ENCODE measurements around the gene C19orf33. TPM values are rescaled to one million over a fixed set of nuclear protein-coding genes. Genes with fewer than 3 reads are reported as not detected.

The C19orf33 gene
- total and polyA plus RNA-seq, 5 donors: 0.57 to 4.3 (median 0.89) TPM; not detected in 2

DNA sequence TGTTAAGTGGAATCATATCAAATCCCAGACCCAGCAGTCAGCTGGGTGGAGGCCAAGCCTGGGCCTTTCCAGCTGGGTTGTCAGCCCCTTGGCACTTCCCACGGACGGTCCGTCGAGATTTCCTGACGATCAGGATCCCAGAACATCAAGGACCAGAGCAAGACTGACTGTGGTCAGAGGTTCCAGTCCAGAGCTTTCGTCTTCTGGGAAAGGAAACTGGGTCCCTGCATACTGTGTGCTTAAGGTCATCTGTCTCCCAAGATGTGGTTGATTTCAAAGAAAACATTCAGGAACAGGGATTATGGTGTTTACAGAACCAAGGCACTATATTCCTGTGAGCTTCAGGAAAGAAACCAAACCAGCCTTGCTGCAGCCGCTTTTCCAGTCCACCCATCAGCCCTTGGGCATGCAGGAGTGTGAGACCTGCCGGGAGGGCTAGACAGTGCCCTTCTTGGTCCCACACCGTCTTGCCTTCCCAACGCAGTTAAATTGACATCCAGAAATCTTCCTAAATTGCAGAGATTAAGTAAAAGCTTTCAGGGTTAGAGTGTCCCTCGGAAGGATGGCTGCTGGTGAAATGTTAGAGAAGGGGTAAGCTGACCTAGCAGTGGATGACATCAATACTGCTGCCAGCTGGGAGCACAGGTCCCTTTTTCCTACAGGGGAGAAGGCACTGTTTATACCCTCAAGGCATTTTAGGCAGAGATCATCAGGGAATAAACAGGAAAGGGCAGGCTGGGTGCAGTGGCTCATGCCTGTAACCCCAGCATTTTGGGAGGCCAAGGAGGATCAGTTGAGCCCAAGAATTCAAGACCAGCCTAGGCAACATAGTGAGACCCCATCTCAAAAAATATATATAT is 5.0 kb upstream of the C19orf33 start:
- H3K9me3 ChIP-seq (ENCODE audit: control insufficient read depth, low read length): no peaks in the 10 kb centered on the region
- DNase-seq (peak in 2 of 3 donors; percentile 63 to 73), ATAC-seq (peak in 1 of 2 donors; percentile 29)
- H3K27ac ChIP-seq (ENCODE audit: low read length): no peak overlapping the region
- intact Hi-C loops (cut with DNase I): no loop called here
- H3K4me3 ChIP-seq (ENCODE audit: low read length): no peak overlapping the region
- no peaks in the 10 kb centered on the region for H3K4me1 ChIP-seq (ENCODE audit: control insufficient read depth, insufficient read depth, low read length)
- 49% methylated on average over 11 of the region's 11 CpGs for WGBS
- no peaks in the 10 kb centered on the region for H3K27me3 ChIP-seq (ENCODE audit: control insufficient read depth, insufficient read depth)

GRCh38 chr19:38304352-38304865 is 358 bp downstream of the C19orf33 start:
- peak; percentile 3 to 20 for ATAC-seq
- Histone ChIP-seq H3K27ac (ENCODE audit: low read length) (no peak overlapping the region), H3K27me3 (ENCODE audit: control insufficient read depth, insufficient read depth) (no peaks in the 10 kb centered on the region), H3K4me1 (ENCODE audit: control insufficient read depth, insufficient read depth, low read length) (no peaks in the 10 kb centered on the region), H3K9me3 (ENCODE audit: control insufficient read depth, low read length) (no peaks in the 10 kb centered on the region), H3K4me3 (ENCODE audit: low read length) (no peak overlapping the region)
- 76% methylated on average over 27 of the region's 27 CpGs for WGBS
- intact Hi-C loops (cut with DNase I): no loop called here
- DNase-seq: peak in 1 of 3 donors; percentile 56

- WGBS: 64% methylated on average over 29 of the region's 29 CpGs
- DNase-seq: peak; percentile 50 to 83 (median 72)
- no peak overlapping the region for H3K27ac ChIP-seq (ENCODE audit: low read length)
- no peaks in the 10 kb centered on the region for H3K4me1 ChIP-seq (ENCODE audit: control insufficient read depth, insufficient read depth, low read length)
- no peaks in the 10 kb centered on the region for H3K27me3 ChIP-seq (ENCODE audit: control insufficient read depth, insufficient read depth)
- peak; percentile 74 to 86 for ATAC-seq
- no peak overlapping the region for H3K4me3 ChIP-seq (ENCODE audit: low read length)
- intact Hi-C loops (cut with DNase I): no loop called here
- H3K9me3 ChIP-seq (ENCODE audit: control insufficient read depth, low read length): no peaks in the 10 kb centered on the region
These were observed 897 bp downstream of the C19orf33 start for GRCh38 chr19:38304866-38305429.

DNA sequence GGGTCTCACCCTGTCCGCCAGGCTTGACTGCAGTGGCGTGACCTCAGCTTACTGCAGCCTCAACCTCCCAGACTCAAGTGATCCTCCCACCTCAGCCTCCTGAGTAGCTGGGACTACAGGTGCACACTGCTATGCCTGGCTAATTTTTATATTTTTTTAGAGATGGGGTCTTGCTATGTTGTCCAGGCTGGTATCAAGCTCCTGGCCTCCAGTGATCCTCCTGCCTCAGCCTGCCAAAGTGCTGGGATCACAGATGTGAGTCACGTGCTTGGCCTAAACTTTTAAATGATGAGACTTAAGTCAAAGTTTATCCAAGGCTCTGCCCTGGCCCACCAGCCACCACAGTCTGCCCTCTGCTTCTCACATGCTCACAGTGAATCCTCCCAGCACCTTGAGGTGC is 2.2 kb downstream of the C19orf33 start:
- no peaks in the 10 kb centered on the region for H3K4me1 ChIP-seq (ENCODE audit: control insufficient read depth, insufficient read depth, low read length)
- no peak overlapping the region for H3K4me3 ChIP-seq (ENCODE audit: low read length)
- no peak overlapping the region for H3K27ac ChIP-seq (ENCODE audit: low read length)
- DNase-seq (peak in 1 of 3 donors; percentile 19), ATAC-seq (no peak)
- H3K27me3 ChIP-seq (ENCODE audit: control insufficient read depth, insufficient read depth): no peaks in the 10 kb centered on the region
- 97% methylated on average over 3 of the region's 3 CpGs for WGBS
- intact Hi-C loops (cut with DNase I): no loop called here
- H3K9me3 ChIP-seq (ENCODE audit: control insufficient read depth, low read length): no peaks in the 10 kb centered on the region

DNA sequence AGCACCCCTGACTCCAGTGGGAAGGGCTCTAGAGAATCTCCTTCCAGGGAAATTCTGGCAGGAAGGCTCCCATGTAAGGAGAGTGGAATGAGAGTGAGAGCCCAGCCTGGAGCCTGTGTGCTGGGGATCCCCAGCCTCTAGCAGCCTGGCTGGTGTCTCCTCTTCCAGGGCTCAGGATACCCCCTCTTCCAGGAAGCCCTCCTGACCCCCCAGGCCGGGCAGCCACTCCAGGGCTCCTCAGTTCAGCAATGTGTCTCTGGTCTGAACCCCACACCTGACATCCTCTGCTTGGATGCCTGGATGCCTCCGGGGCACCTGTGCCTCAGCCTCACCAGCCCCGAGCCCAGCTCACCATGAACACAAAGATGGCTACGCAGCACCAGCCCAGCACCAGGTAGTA is 3.0 kb downstream of the C19orf33 start:
- Histone ChIP-seq H3K9me3 (ENCODE audit: control insufficient read depth, low read length) (no peaks in the 10 kb centered on the region), H3K27me3 (ENCODE audit: control insufficient read depth, insufficient read depth) (no peaks in the 10 kb centered on the region), H3K27ac (ENCODE audit: low read length) (no peak overlapping the region), H3K4me1 (ENCODE audit: control insufficient read depth, insufficient read depth, low read length) (no peaks in the 10 kb centered on the region), H3K4me3 (ENCODE audit: low read length) (no peak overlapping the region)
- peak in 1 of 3 donors; percentile 35 for DNase-seq
- WGBS: 98% methylated on average over 4 of the region's 4 CpGs
- intact Hi-C loops (cut with DNase I): no loop called here
- no peak for ATAC-seq

DNA sequence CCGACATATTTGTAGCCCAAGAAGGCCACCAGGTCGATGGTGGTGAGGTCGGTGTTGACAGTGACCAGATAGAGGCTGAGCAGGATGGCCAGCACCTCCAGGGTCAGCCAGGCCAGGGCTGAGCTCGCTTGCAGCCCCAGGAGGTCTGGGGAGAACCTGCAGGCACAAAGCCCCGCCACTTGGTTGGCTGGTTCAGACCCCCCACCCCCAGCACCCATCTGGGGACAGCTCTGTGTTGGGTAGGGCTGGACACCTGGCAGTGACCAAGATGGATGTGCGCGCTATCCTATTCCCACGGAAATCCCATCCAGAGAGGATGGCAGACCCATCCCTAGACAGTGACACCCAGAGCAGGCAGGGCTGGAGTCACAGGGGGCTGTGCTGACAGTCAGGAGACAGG is 3.5 kb downstream of the C19orf33 start:
- ATAC-seq (no peak), DNase-seq (no peak)
- Histone ChIP-seq H3K4me1 (ENCODE audit: control insufficient read depth, insufficient read depth, low read length) (no peaks in the 10 kb centered on the region), H3K27me3 (ENCODE audit: control insufficient read depth, insufficient read depth) (no peaks in the 10 kb centered on the region), H3K27ac (ENCODE audit: low read length) (no peak overlapping the region), H3K4me3 (ENCODE audit: low read length) (no peak overlapping the region), H3K9me3 (ENCODE audit: control insufficient read depth, low read length) (no peaks in the 10 kb centered on the region)
- intact Hi-C loops (cut with DNase I): no loop called here
- WGBS: 81% methylated on average over 8 of the region's 8 CpGs

- intact Hi-C loops (cut with DNase I): no loop called here
- no peak overlapping the region for H3K4me3 ChIP-seq (ENCODE audit: low read length)
- 89% methylated on average over 12 of the region's 12 CpGs for WGBS
These were observed 4.1 kb downstream of the C19orf33 start for GRCh38 chr19:38308006-38308766.

GRCh38 chr19:38308926-38309614 is 5.0 kb downstream of the C19orf33 start:
- ATAC-seq: no peak
- 88% methylated on average over 24 of the region's 24 CpGs for WGBS
- Histone ChIP-seq H3K9me3 (ENCODE audit: control insufficient read depth, low read length) (no peaks in the 10 kb centered on the region), H3K27ac (ENCODE audit: low read length) (no peak overlapping the region), H3K27me3 (ENCODE audit: control insufficient read depth, insufficient read depth) (no peaks in the 10 kb centered on the region), H3K4me1 (ENCODE audit: control insufficient read depth, insufficient read depth, low read length) (no peaks in the 10 kb centered on the region), H3K4me3 (ENCODE audit: low read length) (no peak overlapping the region)
- peak in 1 of 3 donors; percentile 58 for DNase-seq
- intact Hi-C loops (cut with DNase I): no loop called here

More at GRCh38 chr19:38308006-38308766, 4.1 kb downstream of the C19orf33 start:
- Histone ChIP-seq H3K4me1 (ENCODE audit: control insufficient read depth, insufficient read depth, low read length) (no peaks in the 10 kb centered on the region), H3K9me3 (ENCODE audit: control insufficient read depth, low read length) (no peaks in the 10 kb centered on the region), H3K27ac (ENCODE audit: low read length) (no peak overlapping the region), H3K27me3 (ENCODE audit: control insufficient read depth, insufficient read depth) (no peaks in the 10 kb centered on the region)
- ATAC-seq (no peak), DNase-seq (peak in 1 of 3 donors; percentile 31)

DNA sequence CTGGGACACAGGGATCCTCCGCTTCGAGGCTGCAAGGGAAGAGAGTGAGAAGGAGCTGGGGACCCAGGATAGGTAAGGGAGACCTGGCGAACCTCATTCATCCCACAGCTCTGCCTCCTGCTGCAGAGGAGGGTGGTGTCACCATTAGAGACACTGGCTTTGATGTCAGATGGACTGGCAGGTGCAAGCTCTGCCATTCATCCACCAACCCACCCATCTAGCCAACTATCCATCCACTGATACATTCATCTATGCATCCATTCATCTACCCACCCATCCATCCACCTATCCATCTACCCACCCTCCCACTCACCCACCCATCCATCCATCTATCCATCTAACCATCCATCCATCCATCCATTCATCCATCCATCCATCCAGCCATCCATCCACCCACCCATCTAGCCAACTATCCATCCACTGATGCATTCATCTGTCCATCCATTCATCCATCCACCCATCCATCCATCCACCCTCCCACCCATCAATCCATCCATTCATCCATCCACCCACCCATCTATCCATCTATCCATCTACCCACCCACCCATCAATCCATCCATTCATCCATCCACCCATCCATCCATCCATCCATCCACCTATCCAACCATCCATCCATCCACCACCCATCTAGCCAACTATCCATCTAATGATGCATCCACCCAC is 5.7 kb downstream of the C19orf33 start:
- Histone ChIP-seq H3K9me3 (ENCODE audit: control insufficient read depth, low read length) (no peaks in the 10 kb centered on the region), H3K4me3 (ENCODE audit: low read length) (no peak overlapping the region), H3K27me3 (ENCODE audit: control insufficient read depth, insufficient read depth) (no peaks in the 10 kb centered on the region), H3K27ac (ENCODE audit: low read length) (no peak overlapping the region), H3K4me1 (ENCODE audit: control insufficient read depth, insufficient read depth, low read length) (no peaks in the 10 kb centered on the region)
- 98% methylated on average over 3 of the region's 3 CpGs for WGBS
- no peak for ATAC-seq
- peak in 1 of 3 donors; percentile 2 for DNase-seq
- intact Hi-C loops (cut with DNase I): no loop called here

DNA sequence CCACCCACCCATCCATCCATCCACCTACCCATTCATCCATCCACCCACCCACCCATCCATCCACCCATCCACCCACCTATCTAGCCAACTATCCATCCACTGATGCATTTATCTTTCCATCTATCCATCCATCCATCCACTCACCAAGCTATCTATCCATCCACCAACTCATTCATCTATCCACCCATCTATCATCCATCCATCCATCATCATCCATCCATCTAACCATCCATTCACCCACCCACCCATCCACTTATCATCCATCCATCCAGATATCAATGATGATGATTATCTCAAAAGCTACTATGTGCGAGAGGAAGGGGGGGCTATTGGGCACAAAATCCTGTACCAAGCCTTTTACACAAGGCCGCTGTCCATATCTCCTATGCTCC is 6.2 kb downstream of the C19orf33 start:
- DNase-seq: no peak
- intact Hi-C loops (cut with DNase I): no loop called here
- H3K4me1 ChIP-seq (ENCODE audit: control insufficient read depth, insufficient read depth, low read length): no peaks in the 10 kb centered on the region
- no peak overlapping the region for H3K27ac ChIP-seq (ENCODE audit: low read length)
- ATAC-seq: no peak
- H3K27me3 ChIP-seq (ENCODE audit: control insufficient read depth, insufficient read depth): no peaks in the 10 kb centered on the region
- 96% methylated on average over 2 of the region's 2 CpGs for WGBS
- H3K9me3 ChIP-seq (ENCODE audit: control insufficient read depth, low read length): no peaks in the 10 kb centered on the region
- H3K4me3 ChIP-seq (ENCODE audit: low read length): no peak overlapping the region

Data from right cardiac atrium (tissue), 5 donors.